ENCODE results near the gene RNASEH1. TPM values are rescaled to one million over a fixed set of nuclear protein-coding genes. Genes with fewer than 3 reads are reported as not detected.

Gene RNASEH1
- total RNA-seq, 1 experiment from 2014 or later = 38.2 TPM

DNA sequence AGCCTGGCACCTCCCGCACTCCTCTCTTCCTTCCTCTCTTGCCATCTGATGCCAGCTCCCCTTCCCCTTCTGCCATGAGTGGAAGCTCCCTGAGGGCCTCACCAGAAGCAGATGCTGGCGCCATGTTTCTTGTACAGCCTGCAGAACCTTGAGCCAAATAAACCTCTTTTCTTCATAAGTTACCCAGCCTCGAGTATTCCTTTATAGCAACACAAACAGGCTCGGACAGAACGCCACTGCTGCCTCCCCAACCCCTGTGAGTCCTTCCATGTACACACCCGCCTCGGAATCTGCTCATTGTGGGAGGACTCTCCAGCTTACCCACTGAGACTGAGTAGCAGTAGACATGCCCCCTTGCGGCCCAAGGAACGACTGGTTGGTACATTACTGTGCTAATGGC lies 8.7 kb upstream of the RNASEH1 start:
- ChIA-PET POLR2A (no interaction called here), CTCF (no interaction called here), RAD21 (ENCODE audit: low non-redundant PET in 1 of 2, low total read pairs in 2 of 2, uncharacterized antibody in 2 of 2, unreplicated experiment in 2 of 2) (no interaction called here)
- no TSS peak for BruUV-seq (replicated peaks)
- Histone ChIP-seq H3K9me2 (ENCODE audit: insufficient read depth) (no peaks in the 10 kb centered on the region), H3K9me3 (ENCODE audit: control insufficient read depth in 1 of 2, insufficient read depth in 1 of 2, low read depth in 1 of 2, low read length in 2 of 2) (no peaks in the 10 kb centered on the region), H4K20me1 (ENCODE audit: insufficient read depth) (no peaks in the 10 kb centered on the region), H3K4me3 (replicated peaks in 1 of 2; ENCODE audit: low read depth in 1 of 2, low read length in 2 of 2) (no peak overlapping the region), H3K4me2 (ENCODE audit: low read length) (no peak overlapping the region), H3K79me2 (ENCODE audit: insufficient read depth, low read length) (no peaks in the 10 kb centered on the region), H3K9ac (ENCODE audit: low read length) (no peak overlapping the region), H3K27me3 (ENCODE audit: insufficient read depth, low read length) (no peaks in the 10 kb centered on the region), H3K36me3 (ENCODE audit: control insufficient read depth in 1 of 2, insufficient read depth in 2 of 2, low read length in 2 of 2) (no peaks in the 10 kb centered on the region), H2AFZ (ENCODE audit: low read depth, low read length, poor library complexity, severe bottlenecking) (no peak overlapping the region), H3K27ac (ENCODE audit: low read depth, low read length) (no peak overlapping the region), H3K4me1 (ENCODE audit: control insufficient read depth in 1 of 2, insufficient read depth in 2 of 2, low read length in 2 of 2) (no peaks in the 10 kb centered on the region)
- intact Hi-C loops (cut with micrococcal nuclease) = no loop called here
- no peak for ATAC-seq
- DNase-seq (ENCODE audit: low read depth, low spot score) = no peak
- TF ChIP-seq ZFX (IDR thresholded peaks at IDR 0.05) = no peak
- no peak for TF ChIP-seq JUND (IDR thresholded peaks at IDR 0.05)
- TF ChIP-seq POLR2A (IDR thresholded peaks at IDR 0.05; ENCODE audit: borderline replicate concordance, extremely low read depth, insufficient read depth, insufficient read length) = no peak
- no peak for TF ChIP-seq EZH2phosphoT487 (IDR thresholded peaks at IDR 0.05; ENCODE audit: borderline replicate concordance)
- no peak for TF ChIP-seq CEBPB (IDR thresholded peaks at IDR 0.05; ENCODE audit: low read depth)
- TF ChIP-seq, protein P1, sequence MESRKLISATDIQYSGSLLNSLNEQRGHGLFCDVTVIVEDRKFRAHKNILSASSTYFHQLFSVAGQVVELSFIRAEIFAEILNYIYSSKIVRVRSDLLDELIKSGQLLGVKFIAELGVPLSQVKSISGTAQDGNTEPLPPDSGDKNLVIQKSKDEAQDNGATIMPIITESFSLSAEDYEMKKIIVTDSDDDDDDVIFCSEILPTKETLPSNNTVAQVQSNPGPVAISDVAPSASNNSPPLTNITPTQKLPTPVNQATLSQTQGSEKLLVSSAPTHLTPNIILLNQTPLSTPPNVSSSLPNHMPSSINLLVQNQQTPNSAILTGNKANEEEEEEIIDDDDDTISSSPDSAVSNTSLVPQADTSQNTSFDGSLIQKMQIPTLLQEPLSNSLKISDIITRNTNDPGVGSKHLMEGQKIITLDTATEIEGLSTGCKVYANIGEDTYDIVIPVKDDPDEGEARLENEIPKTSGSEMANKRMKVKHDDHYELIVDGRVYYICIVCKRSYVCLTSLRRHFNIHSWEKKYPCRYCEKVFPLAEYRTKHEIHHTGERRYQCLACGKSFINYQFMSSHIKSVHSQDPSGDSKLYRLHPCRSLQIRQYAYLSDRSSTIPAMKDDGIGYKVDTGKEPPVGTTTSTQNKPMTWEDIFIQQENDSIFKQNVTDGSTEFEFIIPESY (IDR thresholded peaks at IDR 0.05; ENCODE audit: extremely low read depth, insufficient replicate concordance, low read length) = no peak
- no peak for TF ChIP-seq SP1 (IDR thresholded peaks at IDR 0.05; ENCODE audit: low read depth)
- TF ChIP-seq REST (IDR thresholded peaks at IDR 0.05; ENCODE audit: low read depth) = no peak
